HG03280 (cell line): ENCODE measurements around the gene MRFAP1L1.
"Not testable (repeated sequence)": the region's sequence is repeated elsewhere in the genome, so short reads cannot be mapped to it uniquely, and the experiment has no call there.

Experiments
- ATAC-seq: cut with Tn5 transposase; IDR thresholded peaks from one replicate; pipeline ENCODE4 v1.9.1; 2021; ENCODE audit warnings: mild to moderate bottlenecking, moderate library complexity; ENCODE audit not compliant: unreplicated experiment

MRFAP1L1 gene

GRCh38 chr4:6734165-6734786 is 24.6 kb upstream of the MRFAP1L1 start:
- no peak for ATAC-seq

DNA sequence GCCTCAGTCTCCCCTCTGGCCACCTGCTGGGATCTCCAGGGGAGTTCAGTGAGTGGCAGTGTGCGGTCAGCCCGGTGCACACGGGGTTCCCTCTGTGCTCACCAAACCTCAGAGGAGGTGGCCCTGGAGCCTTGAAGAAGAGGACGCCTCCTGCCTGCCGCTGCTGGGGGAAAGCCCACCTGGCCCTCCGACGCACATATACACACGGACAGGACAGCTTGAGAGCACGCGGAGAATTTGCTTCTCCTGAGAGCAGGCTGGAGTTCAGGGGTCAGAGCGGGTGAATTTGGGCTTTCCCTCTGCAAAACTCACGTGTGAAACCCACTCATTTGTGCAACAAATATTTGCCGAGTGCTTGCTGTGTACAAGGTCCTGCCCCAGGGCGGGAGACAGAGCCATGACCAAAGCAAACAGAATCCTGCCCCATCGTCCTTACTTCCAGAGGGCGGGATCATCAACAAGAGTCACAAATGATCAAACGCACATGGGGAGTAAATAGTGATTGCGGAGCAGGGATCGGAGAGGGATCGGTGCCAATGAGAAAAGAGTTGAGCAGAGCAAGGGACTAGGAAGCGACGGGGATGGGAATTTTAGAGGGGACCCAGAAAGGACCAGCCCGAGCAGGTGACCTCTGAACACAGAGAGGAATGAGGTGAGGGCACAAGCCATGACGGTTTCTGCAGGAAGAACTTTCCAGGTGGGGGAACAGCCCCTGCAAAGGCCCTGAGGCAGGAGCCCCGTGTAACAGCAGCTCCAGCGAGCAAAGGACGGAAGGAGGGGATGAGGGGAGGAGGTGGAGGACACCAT is 23.9 kb upstream of the MRFAP1L1 start:
- no peak for ATAC-seq

DNA sequence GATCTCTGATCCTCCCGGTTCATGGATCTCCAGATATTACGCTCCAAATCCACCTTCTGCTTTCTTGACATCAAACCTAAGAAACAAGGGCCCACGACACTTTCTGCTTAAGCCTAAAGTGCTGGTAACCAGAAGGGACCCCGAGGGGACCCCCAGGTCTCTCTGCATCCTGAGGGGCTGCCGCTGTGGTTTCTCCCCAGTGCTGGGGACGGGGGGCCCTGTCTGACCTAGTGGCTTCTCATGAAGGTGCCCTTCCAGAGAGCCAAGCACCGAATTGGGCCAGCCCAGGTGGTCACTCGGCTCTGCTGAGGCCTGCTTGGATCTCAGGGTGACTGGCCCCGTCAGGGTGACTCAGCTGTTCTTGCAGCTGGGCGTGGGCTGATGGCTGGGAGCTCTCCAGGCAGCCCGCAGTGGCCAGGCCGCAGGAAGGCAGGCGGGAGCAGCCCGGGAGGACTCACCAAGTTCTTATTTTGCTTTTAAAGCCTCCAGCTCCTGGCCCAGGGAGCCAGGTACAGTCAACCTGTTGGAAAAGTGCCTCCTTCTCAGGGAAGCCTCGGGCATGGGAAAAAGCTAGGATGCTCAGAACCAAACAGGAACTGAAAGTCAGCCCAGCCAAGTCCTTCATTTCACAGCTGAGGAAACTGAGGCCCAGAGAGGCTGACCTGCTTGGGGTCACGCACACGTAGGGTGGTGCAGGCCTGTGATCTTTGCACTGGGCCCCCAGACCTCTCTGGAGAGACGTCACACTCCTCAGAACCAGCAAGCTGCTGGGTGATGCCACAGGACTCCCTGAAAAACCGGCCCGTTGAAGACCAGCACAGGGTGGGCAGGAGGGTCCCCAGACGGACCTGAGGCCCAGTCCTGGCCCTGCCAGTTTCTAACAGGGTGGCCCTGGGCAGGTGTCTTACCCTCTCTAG is 23.0 kb upstream of the MRFAP1L1 start:
- no peak for ATAC-seq

DNA sequence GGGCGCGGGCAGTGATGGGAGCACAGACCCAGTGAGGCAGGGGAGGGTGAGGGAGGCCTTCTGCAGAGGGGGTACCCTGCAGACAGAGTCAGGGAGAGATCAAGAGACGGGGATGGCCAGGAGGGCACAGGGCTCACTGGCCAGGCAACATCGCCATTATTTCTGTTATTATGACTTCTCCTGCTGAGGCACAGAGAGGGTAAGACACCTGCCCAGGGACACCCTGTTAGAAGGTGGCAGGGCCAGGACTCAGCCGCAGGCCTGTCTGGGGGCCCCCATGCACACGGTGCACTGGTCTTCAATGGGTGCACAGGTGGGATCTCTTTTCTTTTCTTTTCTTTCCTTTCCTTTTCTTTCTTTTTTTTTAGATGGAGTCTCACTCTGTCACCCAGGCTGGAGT is 22.1 kb upstream of the MRFAP1L1 start:
- no peak for ATAC-seq

DNA sequence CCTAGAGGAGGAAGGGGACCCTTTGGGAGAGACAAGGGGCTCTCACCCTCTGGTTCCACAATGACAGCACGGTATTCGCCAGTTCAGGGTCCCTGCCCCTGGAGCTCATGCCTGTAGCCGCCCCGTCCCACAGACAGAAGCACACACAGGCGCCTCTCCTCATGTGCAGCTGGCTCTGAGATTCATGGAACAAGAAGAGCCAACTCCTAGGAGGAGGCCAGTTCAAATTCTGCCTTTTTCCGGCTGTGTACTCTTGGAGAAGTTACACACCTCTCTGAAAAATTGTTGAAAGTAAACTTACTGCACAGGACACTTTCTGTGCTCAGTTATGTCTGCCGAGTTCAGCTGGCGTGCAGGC is 21.6 kb upstream of the MRFAP1L1 start:
- ATAC-seq: no peak

GRCh38 chr4:6730603-6731317 is 21.1 kb upstream of the MRFAP1L1 start:
- no peak for ATAC-seq

DNA sequence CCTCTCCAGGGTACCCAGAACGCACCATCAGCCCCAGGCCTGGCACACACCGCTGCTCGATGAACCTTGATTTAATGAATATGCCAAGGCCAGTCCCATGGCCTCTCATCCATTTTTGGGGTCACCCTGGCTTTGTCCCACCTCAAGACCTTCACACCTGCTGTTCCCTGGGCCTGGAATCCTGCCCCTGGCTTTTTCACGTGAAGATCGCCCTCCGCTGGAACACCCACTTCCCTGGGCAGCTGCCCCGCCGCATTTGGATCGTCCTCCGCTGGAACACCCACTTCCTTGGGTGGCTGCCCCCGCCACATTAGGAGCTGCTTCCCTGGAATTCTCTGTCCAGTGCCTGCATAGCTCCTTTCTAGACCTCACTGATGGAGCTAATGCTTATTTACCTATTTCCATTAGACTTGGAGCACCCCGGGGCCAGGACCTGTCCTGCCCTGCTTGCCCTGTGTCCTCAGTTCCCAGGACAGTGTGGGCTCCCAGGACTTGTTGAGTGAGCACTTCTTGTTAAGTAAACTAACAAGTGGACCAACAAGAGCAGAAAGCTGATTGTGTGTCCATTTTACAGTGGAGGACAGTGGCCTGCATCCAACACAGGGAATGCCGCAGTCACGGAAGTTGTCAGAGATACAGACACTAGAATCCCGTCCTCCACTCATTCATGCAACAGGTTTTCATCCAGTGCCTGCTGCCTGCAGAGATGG is 18.8 kb upstream of the MRFAP1L1 start:
- no peak for ATAC-seq

DNA sequence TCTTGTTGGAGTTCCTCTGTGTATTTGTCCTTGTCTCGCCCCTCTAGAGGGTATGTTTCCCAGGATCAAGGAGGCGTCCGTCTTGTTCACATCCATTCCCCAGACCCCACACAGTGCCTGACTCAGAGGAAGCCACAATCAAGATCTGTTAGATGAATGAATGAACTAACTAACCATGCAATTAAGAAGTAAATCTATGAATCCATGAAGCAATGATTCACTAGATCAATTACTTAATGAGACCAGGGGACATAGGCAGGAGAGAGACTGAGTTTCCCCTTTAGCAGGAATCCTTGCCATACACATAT is 18.2 kb upstream of the MRFAP1L1 start:
- ATAC-seq: no peak

DNA sequence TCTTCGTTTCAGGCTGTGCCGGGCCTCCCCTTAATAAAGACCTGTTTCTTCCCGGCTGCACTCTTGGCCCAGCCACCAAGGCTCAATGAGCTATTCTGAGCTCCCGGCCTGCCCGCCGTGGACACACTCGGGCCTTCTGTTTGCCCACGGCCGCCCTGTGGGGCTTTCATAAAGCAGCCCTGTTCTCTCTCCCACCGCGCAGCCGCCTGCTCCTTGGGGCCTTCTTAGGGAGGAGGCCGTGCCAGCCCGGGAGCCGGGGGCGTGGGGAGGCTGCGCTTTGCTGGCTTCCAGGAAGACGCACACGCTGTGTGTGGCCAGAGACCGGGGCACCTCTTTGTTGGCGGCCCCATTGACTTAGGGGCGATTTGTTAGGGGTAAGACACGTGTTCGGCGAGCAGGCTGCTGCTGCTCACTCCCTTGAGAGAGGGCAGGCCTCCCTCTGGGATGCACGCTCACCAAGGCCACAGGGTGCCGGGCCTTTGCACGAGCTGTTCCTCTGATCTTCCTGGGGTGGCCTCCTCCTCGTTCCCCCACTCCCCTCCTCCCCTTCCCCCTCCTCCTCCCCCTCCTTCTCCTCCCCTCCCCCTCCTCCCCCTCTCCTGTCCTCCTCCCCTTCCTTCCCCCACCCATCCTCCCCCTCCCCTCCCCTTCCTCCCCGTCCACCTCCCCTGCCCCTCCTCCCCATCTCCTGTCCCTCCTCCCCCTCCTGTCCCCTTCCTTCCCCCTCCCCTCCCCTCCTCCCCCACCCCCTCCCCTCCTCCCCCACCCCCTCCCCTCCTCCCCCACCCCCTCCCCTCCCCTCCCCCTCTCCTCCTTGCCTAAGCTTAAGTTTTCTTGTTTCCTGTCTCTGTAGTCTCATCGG is 17.6 kb upstream of the MRFAP1L1 start:
- ATAC-seq: no peak

- ATAC-seq: not testable (repeated sequence)
These were observed 15.8 kb upstream of the MRFAP1L1 start for GRCh38 chr4:6725427-6725961.

GRCh38 chr4:6724421-6725111 is 14.9 kb upstream of the MRFAP1L1 start:
- no peak for ATAC-seq

DNA sequence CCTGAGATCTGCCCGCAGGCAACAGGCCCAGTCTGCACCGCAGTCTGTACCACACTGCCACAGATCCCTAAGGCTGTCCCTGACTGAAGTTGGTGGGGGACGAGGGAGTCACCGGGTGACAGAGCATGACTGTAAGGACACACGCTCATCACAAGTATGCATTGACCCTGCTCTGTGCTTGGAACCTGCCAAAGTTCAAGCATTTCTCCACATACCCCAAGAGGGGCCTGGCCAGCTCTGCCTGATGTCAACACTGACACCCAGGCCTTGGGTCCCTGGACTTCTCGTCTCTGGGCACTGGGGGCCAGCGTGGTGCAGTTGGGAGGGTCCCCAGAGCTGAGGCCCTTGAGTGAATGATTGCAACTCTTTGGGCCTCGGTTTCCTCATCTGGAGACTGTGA is 14.2 kb upstream of the MRFAP1L1 start:
- no peak for ATAC-seq

- no peak for ATAC-seq
These were observed 13.2 kb upstream of the MRFAP1L1 start for GRCh38 chr4:6722891-6723290.

GRCh38 chr4:6721121-6721520 is 11.5 kb upstream of the MRFAP1L1 start:
- no peak for ATAC-seq

GRCh38 chr4:6720202-6720699 is 10.6 kb upstream of the MRFAP1L1 start:
- no peak for ATAC-seq

DNA sequence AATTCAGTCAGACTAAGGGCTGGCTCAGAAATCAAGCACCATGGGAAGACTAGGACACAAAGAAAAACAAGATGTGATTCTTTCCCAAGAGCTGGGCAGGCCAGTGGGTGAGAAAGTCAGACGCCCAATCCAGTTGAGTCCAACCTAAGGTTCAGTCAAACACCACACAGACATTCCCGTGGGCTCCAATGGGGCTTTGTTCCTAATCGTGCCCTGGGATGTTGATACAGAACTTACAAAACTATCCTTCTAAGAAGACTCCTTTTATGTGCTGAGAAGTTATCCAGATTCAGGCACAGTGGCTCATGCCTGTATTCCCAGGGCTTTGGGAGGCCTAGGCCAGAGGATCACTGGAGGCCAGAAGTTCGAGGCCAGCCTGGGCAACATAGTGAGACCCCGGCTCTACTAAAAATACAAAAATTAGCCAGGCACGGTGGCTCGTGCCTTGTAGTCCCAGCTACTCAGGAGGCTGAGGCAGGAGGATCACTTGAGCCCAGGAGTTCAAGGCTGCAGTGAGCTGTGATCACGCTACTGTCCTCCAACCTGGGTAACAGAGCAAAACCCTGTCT is 10.0 kb upstream of the MRFAP1L1 start:
- ATAC-seq: no peak

DNA sequence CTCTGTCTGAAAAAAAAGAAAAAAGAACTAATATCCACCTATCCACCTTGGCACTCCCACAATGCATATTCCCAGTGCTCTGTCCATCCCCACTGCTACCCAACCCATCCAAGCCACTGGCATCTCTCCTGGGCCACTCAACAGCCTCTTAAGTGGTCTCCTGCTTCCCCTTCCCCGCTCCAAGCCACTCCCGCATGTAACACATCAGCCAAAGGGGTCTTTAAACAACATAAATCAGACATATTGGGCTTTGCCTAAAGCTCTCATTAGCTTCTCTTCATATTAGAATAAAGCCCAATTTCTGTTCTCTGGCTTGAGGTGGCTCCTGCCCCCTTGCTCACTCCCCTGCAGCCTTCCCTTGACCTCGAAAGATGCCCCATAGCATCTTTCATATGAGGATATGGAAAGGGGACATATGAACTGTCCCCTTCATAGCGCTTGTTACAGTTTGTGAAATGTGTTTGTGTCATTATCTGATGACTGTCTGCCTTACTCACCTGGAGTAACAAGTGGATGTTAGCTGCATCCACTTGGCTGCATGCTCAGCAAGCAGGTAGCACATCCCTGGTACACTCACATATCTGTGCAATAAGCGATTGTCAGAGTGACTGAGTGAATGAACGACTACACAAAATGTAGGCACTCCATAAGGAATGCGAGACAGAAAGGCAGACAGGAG is 9.4 kb upstream of the MRFAP1L1 start:
- no peak for ATAC-seq
